ENCODE results near the gene BPIFB3. TPM values are rescaled to one million over a fixed set of nuclear protein-coding genes. Genes with fewer than 3 reads are reported as not detected.

BPIFB3 gene
- total and polyA plus RNA-seq, 9 of the 15 experiments (the other 6 are each of a cell fraction or from before 2014, with no cell fraction given), result not detected

GRCh38 chr20:33069673-33070072 lies 16.0 kb downstream of the BPIFB3 start:
- H3K4me2 ChIP-seq (ENCODE audit: insufficient read depth, low read length), result no peak overlapping the region
- in situ Hi-C loops (cut with MboI) (no loop called here), intact Hi-C loops (cut with micrococcal nuclease) (no loop called here)
- ATAC-seq (no peak), DNase-seq (ENCODE audit: extremely low read depth in 1 of 4, low spot score in 3 of 4) (no peak), FAIRE-seq (no peak)
- H3K79me2 ChIP-seq (ENCODE audit: control insufficient read depth, insufficient read depth, low read length), result no peaks in the 10 kb centered on the region
- H3K36me3 ChIP-seq (ENCODE audit: control insufficient read depth, insufficient read depth, low read length), result no peaks in the 10 kb centered on the region
- CTCF ChIA-PET (ENCODE audit: low intra/inter-chr PET ratio), result no interaction called here
- H3K9me3 ChIP-seq (replicated peaks; ENCODE audit: control insufficient read depth, insufficient read depth, low read depth, low read length), result no peaks in the 10 kb centered on the region
- no TSS peak for BruUV-seq (replicated peaks)
- POLR2A ChIA-PET, result interaction anchor here (1.6 kb wide), 1 partner anchor 10 kb away, joined by 5 read pairs; no protein-coding TSS in a partner anchor
- WGBS (ENCODE audit: insufficient coverage, low coverage, missing lambda C conversion rate), result 1% methylated on average over 9 of the region's 9 CpGs
- no peaks in the 10 kb centered on the region for H4K20me1 ChIP-seq (replicated peaks; ENCODE audit: control insufficient read depth, insufficient read depth, low read length)
- H3K4me3 ChIP-seq, result no peak overlapping the region
- H3K27me3 ChIP-seq (ENCODE audit: control insufficient read depth in 2 of 2, insufficient read depth in 2 of 2, low read length in 2 of 2), result peaks cover 20 to 41% of the 10 kb centered on the region in 2 experiments; a peak in 4 of 5 replicates
- no peaks in the 10 kb centered on the region for H3K9me1 ChIP-seq (ENCODE audit: control insufficient read depth, insufficient read depth, low read length)
- no peaks in the 10 kb centered on the region for H3K4me1 ChIP-seq (replicated peaks in 1 of 2; ENCODE audit: control insufficient read depth in 2 of 2, insufficient read depth in 2 of 2, low read length in 2 of 2)
- H3K27ac ChIP-seq (ENCODE audit: extremely low read depth, low read depth, low read length), result no peak overlapping the region; the same call in 2 of the 3 replicates
- no peak overlapping the region for H2AFZ ChIP-seq (ENCODE audit: low read depth, low read length)
- no peak overlapping the region for H3K9ac ChIP-seq (ENCODE audit: insufficient read depth in 1 of 2, low read depth in 2 of 2, low read length in 2 of 2)
- TF ChIP-seq ZBTB2 (IDR thresholded peaks at IDR 0.05) (no peak), ZNF780A (CRISPR knock-in tag; IDR thresholded peaks at IDR 0.05) (no peak), ZBTB12 (CRISPR knock-in tag; IDR thresholded peaks at IDR 0.05) (no peak), ZNF551 (CRISPR knock-in tag; IDR thresholded peaks at IDR 0.05) (no peak), CBX3 (IDR thresholded peaks at IDR 0.05; ENCODE audit: borderline replicate concordance in 1 of 2, low read length in 2 of 2) (no peak)
